NCI-H128 (cell line): ENCODE results near the gene MS4A1.
"Not testable (repeated sequence)": the region's sequence is repeated elsewhere in the genome, so short reads cannot be mapped to it uniquely, and the experiment has no call there.

Source experiments
- DNase-seq: peaks from one replicate; lab custom pipeline; 2025; ENCODE audit not compliant: unreplicated experiment; lab: John Stamatoyannopoulos, UW

MS4A1 gene

DNA sequence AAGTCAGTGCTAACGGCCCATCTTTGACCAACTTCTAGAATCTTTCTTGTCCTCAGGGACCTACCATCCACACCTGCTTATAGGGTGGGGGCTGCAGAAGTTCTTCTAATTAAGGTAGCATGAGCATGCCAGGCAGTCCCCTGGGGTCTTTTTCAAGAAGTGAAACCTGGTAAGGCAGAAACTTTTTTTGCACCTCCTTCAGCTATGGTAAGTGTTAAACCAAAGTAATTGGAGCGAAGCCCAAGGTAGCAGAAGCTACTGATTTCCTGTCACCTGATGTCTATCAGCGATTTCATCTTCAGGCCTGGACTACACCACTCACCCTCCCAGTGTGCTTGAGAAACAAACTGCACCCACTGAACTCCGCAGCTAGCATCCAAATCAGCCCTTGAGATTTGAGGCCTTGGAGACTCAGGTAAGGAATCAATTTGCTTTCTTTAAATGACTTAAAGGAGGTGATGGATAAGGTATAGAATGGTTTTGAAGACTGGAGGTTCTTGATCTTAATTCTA is at the start of gene MS4A1:
Gene MS4A1, plus strand, starts transcription at position 317 of the 512 bp plus-strand sequence. CDS start 6,528 bp downstream, outside the sequence.
- no peak for DNase-seq

DNA sequence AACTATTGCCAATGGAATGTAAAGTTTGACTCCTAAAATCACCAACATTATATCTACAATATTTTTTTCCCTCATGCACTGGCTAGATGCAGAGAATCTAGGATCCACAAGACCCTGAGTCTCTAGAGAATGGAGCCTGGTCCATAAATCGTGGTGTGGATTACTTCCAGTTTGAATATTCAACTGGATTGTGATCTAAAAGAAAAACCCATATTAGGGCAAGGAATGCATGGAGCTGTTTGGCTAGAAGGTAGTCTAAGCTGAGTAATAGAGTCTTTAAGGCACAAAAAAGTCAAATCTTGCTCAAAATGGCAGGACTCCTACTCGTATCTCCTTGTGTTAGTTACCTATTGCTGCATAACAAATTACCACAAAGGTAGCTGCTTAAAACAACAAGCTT is 35.6 kb upstream of the MS4A1 start:
- no peak for DNase-seq

DNA sequence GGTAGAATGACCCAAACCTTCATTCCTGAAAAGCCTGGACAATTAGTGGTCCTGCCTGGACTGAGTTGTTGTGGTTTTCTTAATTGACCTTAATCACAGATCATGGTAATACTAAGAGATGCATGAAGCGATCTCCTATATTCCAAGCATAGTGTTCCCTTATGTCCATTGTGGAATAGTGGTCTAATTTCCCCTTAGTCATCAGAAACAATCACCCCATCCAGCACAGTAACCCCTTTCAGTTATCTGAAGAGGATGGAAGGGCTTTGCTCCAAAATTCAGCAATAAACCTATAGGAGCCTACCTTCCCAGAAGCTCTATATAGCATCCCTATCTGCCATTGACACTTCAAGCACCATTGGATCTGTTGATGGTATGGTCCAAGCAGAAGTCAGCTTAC is 33.0 kb upstream of the MS4A1 start:
- no peak for DNase-seq

DNA sequence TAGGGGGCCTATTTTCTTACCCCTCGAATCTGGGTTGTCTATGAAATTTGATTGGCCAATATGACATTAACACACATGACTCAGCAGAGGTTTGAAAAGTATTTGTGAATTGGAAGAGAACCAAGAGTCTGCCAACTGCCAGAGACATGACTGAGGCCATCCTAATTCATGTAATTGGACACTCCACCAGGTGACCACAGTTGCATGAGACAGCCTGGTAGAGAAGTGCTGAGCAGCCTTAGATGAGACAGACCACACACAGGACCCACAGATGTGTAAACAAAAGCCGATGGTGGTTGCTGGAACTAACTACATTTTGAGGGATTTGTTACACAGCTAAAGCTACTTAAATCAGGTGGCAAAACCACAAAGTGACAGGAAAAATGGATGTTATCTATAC is 27.1 kb upstream of the MS4A1 start:
- no peak for DNase-seq

- DNase-seq, result no peak
Measured at GRCh38 chr11:60429272-60429671, 26.4 kb upstream of the MS4A1 start, which contains the start of gene MS4A5. Gene MS4A5, plus strand, starts transcription at chr11:60429572. Its CDS starts 103 bp downstream, at chr11:60429675.

GRCh38 chr11:60431251-60431650 is 24.4 kb upstream of the MS4A1 start:
- DNase-seq, result no peak

GRCh38 chr11:60433401-60433800 is 22.2 kb upstream of the MS4A1 start:
- DNase-seq, result no peak

DNA sequence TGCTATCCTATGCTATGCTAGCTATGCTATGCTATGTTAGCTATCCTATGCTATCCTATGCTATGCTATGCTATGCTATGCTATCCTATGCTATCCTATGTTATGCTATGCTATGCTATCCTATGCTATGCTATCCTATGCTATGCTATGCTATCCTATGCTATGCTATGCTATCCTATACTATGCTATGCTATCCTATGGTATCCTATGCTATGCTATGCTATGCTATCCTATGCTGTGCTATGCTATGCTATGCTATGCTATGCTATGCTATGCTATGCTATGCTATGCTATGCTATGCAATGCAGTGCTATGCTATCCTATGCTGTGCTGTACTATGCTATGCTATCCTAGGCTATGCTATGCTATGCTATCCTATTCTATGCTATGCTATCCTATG is 8.6 kb upstream of the MS4A1 start:
- DNase-seq, result no peak

DNA sequence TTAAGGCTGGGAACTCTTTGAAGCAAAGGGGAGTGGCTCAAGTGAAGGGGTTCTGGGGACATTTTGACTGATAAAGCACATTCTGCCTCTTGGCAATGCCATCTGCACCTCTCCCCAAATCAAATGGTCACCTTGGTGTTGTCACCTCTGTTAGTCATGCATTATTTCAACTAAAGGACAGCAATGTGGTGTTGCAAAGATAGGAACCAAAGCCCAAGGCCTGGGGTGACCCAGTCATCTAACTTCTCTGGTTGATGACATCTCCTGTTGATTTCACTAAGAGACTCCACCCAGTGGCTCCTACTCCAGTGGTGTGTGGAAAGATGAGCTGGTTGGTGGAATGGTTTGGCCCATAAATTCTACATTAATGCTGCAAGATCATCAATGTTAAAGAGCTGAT is 7.8 kb upstream of the MS4A1 start:
- no peak for DNase-seq

DNA sequence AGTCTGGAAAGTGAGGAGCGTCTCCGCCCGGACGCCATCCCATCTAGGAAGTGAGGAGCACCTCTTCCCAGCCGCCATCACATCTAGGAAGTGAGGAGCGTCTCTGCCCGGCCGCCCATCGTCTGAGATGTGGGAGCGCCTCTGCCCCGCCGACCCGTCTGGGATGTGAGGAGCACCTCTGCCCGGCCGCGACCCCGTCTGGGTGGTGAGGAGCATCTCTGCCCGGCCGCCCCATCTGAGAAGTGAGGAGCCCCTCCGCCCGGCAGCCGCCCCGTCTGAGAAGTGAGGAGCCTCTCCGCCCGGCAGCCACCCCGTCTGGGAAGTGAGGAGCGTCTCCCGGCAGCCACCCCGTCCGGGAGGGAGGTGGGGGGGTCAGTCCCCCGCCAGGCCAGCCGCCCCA is 4.5 kb upstream of the MS4A1 start:
- DNase-seq, result not testable (repeated sequence)

GRCh38 chr11:60454212-60454611 is 1.4 kb upstream of the MS4A1 start:
- no peak for DNase-seq

DNA sequence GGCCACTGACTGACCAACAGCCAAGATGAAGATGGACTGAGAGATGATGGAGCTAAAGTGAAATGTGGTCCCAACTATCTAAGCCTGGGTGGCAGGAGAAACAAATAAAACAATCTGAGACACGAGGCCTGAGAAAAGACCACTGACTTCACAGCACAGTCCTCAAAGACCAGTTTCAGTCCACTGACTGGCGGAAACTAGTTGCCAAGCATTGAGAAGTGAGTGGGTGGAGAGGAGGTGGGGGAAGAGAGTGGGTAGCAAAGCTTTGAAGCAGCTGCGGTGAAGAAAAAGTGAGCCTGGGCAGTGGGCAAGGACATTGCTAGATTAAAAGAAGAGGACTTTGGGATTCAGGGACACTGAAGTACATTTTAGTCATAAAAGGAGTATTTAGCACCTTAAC is 1.9 kb downstream of the MS4A1 start:
- DNase-seq, result no peak

DNA sequence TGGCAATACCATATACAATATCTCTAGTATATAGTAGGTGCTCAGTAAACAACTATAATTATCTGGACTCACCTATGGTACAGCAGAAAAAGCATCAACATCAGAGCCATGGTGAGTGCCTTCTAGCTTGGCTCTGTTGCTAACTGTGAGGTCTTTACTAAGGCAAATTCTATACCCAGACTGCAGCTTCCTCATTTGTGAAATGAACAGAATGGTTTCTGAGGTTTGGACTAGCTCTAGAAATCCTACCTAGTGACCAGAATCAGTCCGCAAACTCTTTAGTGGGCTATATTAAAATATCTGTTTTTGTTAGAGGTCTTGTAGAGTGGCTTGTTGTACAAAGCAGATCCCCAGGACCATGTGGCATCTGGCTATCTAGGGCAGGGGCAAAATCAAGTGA is 3.7 kb downstream of the MS4A1 start:
- no peak for DNase-seq

- no peak for DNase-seq
Measured at GRCh38 chr11:60468829-60469228, 13.2 kb downstream of the MS4A1 start.

DNA sequence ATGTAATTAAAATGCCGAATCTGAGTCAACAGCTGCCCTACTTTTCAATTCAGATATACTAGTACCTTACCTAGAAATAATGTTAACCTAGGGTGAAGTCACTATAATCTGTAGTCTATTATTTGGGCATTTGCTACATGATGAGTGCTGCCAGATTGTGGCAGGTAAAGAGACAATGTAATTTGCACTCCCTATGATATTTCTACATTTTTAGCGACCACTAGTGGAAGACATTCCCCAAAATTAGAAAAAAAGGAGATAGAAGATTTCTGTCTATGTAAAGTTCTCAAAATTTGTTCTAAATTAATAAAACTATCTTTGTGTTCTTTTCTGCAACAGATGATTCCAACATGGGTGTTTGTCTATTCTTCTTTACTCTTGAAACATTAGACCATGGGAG is 14.1 kb downstream of the MS4A1 start:
- DNase-seq, result no peak

GRCh38 chr11:60477035-60477445 is 21.4 kb downstream of the MS4A1 start:
- no peak for DNase-seq

DNA sequence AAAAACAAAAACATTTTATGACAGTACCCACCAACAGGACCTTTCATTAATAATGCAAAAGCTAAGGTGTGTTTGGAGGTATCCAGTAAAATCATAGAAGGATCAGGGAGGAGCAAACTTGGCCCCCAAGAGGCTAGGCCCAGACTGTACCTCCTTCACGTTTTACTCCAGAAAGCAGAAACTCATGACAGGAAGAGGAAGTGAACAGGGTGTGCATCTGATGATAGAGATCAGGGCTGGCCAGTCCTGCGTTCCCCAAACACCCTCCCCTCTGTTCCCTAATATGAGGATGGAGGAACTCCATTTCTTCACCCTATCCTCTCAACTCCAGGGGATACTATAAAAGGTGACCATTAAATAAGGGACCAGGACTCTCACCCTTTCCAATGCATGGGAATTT is 26.7 kb downstream of the MS4A1 start:
- no peak for DNase-seq

GRCh38 chr11:60485987-60486386 is 30.3 kb downstream of the MS4A1 start:
- DNase-seq, result no peak

DNA sequence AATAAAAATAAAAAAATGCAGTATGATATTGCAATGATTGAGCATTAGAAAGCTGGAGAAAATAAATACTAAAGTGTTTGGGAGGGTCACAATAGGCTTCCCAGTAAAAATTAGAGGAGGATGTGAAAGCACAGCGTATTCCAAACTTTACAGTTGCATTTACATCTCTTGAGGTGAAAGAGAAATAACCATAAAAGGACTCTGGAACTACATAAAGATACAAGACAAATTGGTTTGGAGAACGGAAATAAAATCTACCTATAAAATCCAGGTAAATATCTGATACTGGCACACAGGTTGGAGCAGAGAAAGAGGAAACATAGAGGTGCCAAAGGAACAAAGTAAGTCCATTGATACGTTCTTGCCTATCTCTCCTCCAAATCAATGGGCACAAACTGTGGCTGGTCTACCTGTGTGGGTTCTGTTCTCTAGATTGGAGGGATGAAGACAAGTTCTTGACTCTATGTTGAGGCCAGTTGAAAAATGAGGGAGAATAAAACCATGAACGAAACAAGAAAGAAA is 36.9 kb downstream of the MS4A1 start, which contains the start of gene MS4A12:
Gene MS4A12, plus strand, starts transcription at position 291 of the 522 bp plus-strand sequence. CDS start 4,541 bp downstream, outside the sequence.
- no peak for DNase-seq

DNA sequence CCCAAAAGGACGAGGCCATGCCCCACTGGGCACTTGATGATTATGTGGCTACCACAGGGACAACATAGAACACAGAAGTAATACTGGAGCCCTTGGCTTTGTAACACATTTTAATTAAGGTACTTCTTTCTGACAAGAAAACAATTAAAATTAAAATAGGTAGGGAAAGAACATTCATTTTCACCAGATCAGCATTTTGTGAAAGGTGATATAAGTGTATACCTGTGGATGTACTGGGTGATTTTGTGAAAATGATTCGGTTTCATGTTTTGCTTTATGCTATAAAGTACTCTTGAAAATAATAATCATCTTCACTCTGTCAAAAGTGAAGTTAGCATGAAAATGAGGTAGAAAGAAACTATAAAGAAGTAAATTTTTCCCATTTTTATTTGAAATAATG is 37.8 kb downstream of the MS4A1 start:
- no peak for DNase-seq

DNA sequence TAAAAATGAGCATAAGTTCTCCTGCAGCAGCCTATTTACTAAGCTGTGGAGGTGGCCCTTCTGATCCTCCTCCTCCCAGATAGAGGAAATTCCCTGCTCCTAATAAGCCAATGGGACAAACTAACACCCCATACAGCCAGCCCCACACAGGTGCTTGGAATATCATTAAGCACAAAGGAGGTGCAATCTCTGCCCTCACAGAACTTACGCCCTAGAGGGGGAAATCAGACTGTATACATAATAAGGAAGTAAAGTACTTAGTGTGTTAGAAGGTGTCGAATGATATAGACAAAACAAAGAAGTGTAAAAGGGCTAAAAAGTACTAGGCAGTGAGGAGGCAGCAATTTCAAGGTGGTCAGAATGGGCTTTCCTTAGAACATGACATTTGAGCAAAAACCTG is 42.8 kb downstream of the MS4A1 start:
- no peak for DNase-seq

DNA sequence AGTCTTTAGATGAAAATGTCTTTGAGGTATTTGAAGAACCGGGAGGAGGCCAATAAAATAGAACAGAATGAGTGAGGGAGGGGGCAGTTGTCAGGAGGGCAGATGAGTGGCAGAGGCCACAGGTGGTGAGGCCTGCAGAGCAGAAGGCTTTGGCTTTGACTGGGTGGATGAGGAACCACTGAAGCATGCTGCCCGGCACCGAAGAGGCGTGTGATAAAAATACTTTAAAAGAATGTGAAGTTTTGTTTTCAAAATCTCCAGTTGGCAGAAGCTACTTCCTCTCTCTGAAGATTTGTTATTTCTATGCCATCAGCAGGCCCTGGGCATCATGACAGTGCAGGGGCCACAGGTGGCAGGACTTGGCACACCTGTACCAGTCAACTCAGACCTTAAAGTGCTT is 43.2 kb downstream of the MS4A1 start:
- DNase-seq, result no peak

- DNase-seq, result no peak
Measured at GRCh38 chr11:60500276-60500910, 44.7 kb downstream of the MS4A1 start.
